IMR-90 (cell line): Measurements from ENCODE around the gene SPINT2. TPM values are rescaled to one million over a fixed set of nuclear protein-coding genes. Genes with fewer than 3 reads are reported as not detected.
A peak's percentile ranks its signal among the peaks of the same experiment; 100 is the strongest.

ENCODE experiments used
- ATAC-seq: fragments of 200-7000 bp; cut with Tn5 transposase; 2 replicates; pipeline ENCODE4 v1.9.1; 2020; ENCODE audit warnings: low read depth, mild to moderate bottlenecking, moderate library complexity
- BruUV-seq: library from RNA; stranded (reverse); fragments of 400-500 nt; replicated peaks from 2 replicates; lab custom pipeline; 2021; lab: Mats Ljungman, UMichigan
- CTCF ChIA-PET: fragments of 300-600 bp; formaldehyde crosslinking; extraction: SDS; loops from one replicate; lab custom pipeline; 2021; ENCODE audit warnings: antibody characterized with exemption; lab: Yijun Ruan, JAX
- POLR2A ChIA-PET: fragments of 300-600 bp; sonication (Branson Sonifier 250); formaldehyde crosslinking; loops from one replicate; lab custom pipeline; 2022; ENCODE audit warnings: antibody characterized with exemption; ENCODE audit not compliant: unreplicated experiment; lab: Charles Lee
- DNase-seq: peaks from one replicate; pipeline ENCODE4 v3.0.0; 2013
- H2AFZ ChIP-seq: replicated peaks from 2 replicates; pipeline ENCODE3; 2013; ENCODE audit warnings: low read length, mild to moderate bottlenecking; ENCODE audit not compliant: poor library complexity
- H2AK5ac ChIP-seq: 2 replicates; pipeline ENCODE4 v1.6.1; 2013; ENCODE audit warnings: low read depth, low read length, inconsistent platforms
- H2AK9ac ChIP-seq: replicated peaks from 2 replicates; pipeline ENCODE3; 2013; ENCODE audit warnings: mild to moderate bottlenecking, low read depth, low read length, moderate library complexity; ENCODE audit not compliant: poor library complexity
- H2BK120ac ChIP-seq: 2 replicates; pipeline ENCODE4 v1.6.1; 2013; ENCODE audit warnings: low read depth, low read length, inconsistent platforms
- H2BK15ac ChIP-seq: 3 replicates; pipeline ENCODE4 v1.6.1; 2013; ENCODE audit warnings: low read depth, low read length, inconsistent platforms
- H2BK20ac ChIP-seq: 2 replicates; pipeline ENCODE4 v1.6.1; 2013; ENCODE audit warnings: low read depth, mild to moderate bottlenecking, inconsistent platforms, low read length, moderate library complexity
- H2BK5ac ChIP-seq: 2 replicates; pipeline ENCODE4 v1.6.1; 2013; ENCODE audit warnings: mild to moderate bottlenecking, low read depth, low read length, inconsistent platforms; ENCODE audit not compliant: poor library complexity, severe bottlenecking
- H3K14ac ChIP-seq: replicated peaks from 2 replicates; pipeline ENCODE4 v1.6.1; 2013; ENCODE audit warnings: low read depth, low read length, inconsistent platforms
- H3K18ac ChIP-seq: 2 replicates; pipeline ENCODE4 v1.6.1; 2013; ENCODE audit warnings: low read depth, low read length, control low read depth
- H3K23ac ChIP-seq: 2 replicates; pipeline ENCODE4 v1.6.1; 2013; ENCODE audit warnings: low read depth, low read length, inconsistent platforms
- H3K27ac ChIP-seq: 2 replicates; pipeline ENCODE4 v1.5.1; 2013; ENCODE audit warnings: mild to moderate bottlenecking, control low read depth, low read length; ENCODE audit not compliant: insufficient read depth
- H3K27me3 ChIP-seq: 2 replicates; pipeline ENCODE4 v1.6.1; 2013; ENCODE audit warnings: low read length; ENCODE audit not compliant: control insufficient read depth, insufficient read depth
- H3K36me3 ChIP-seq: 2 replicates; pipeline ENCODE4 v1.6.1; 2013; ENCODE audit warnings: low read length, mixed read lengths; ENCODE audit not compliant: control insufficient read depth, insufficient read depth
- H3K4ac ChIP-seq: 2 replicates; pipeline ENCODE4 v1.6.1; 2013; ENCODE audit warnings: low read depth, low read length, inconsistent platforms
- H3K4me1 ChIP-seq: 2 replicates; pipeline ENCODE4 v1.6.1; 2013; ENCODE audit warnings: low read length, mixed read lengths; ENCODE audit not compliant: control insufficient read depth, insufficient read depth
- H3K4me2 ChIP-seq: 2 replicates; pipeline ENCODE4 v1.6.1; 2013; ENCODE audit warnings: low read depth, mild to moderate bottlenecking, control low read depth, low read length, moderate library complexity
- H3K4me3 ChIP-seq: 2 replicates; pipeline ENCODE4 v1.5.1; 2013; ENCODE audit warnings: low read depth, mild to moderate bottlenecking, control low read depth, low read length, moderate library complexity; ENCODE audit not compliant: insufficient read depth
- H3K56ac ChIP-seq: 2 replicates; pipeline ENCODE4 v1.6.1; 2013; ENCODE audit warnings: low read length, inconsistent platforms; ENCODE audit not compliant: insufficient read depth; ENCODE audit errors: extremely low read depth
- H3K79me1 ChIP-seq, 2 experiments: 2 replicates each; pipeline ENCODE4 v1.6.1; 2013; ENCODE audit warnings: low read length in 2 of 2, inconsistent platforms in 1 of 2, low read depth in 1 of 2
- H3K9ac ChIP-seq: 2 replicates; pipeline ENCODE4 v1.6.1; 2013; ENCODE audit warnings: low read depth, low read length, control low read depth
- H3K9me1 ChIP-seq: 2 replicates; pipeline ENCODE4 v1.6.1; 2013; ENCODE audit warnings: low read length, inconsistent platforms; ENCODE audit not compliant: insufficient read depth
- H3K9me3 ChIP-seq: 2 replicates; pipeline ENCODE4 v1.6.1; 2013; ENCODE audit warnings: low read length; ENCODE audit not compliant: control insufficient read depth, insufficient read depth
- H4K20me1 ChIP-seq: 2 replicates; pipeline ENCODE4 v1.6.1; 2013; ENCODE audit warnings: low read length, inconsistent platforms; ENCODE audit not compliant: insufficient read depth
- H4K5ac ChIP-seq: 2 replicates; pipeline ENCODE4 v1.6.1; 2013; ENCODE audit warnings: mild to moderate bottlenecking, low read depth, low read length, control low read depth
- H4K8ac ChIP-seq, 2 experiments: 2 replicates each; pipeline ENCODE4 v1.6.1; 2013; ENCODE audit warnings: low read depth in 2 of 2, low read length in 2 of 2, control low read depth in 1 of 2, inconsistent platforms in 1 of 2
- H4K91ac ChIP-seq: 2 replicates; pipeline ENCODE4 v1.6.1; 2013; ENCODE audit warnings: low read depth, low read length, inconsistent platforms; ENCODE audit not compliant: insufficient read depth
- BHLHE40 ChIP-seq: fragments of 150-350 bp; IDR thresholded peaks from 2 replicates; pipeline ENCODE4 v1.6.1; 2016; ENCODE audit warnings: mild to moderate bottlenecking, low read depth, low read length
- CEBPB ChIP-seq: IDR thresholded peaks from 2 replicates; pipeline ENCODE4 v1.6.1; 2012; ENCODE audit warnings: low read depth, low read length, improper control_type of control experiment
- CHD1 ChIP-seq: IDR thresholded peaks from 2 replicates; pipeline ENCODE4 v1.6.1; 2012; ENCODE audit warnings: low read depth, low read length, improper control_type of control experiment
- CTCF ChIP-seq: conservative IDR thresholded peaks from 2 replicates; pipeline ENCODE4 v1.5.1; 2012; ENCODE audit warnings: mild to moderate bottlenecking, low read depth, low read length, improper control_type of control experiment
- ELK1 ChIP-seq: fragments of 150-350 bp; IDR thresholded peaks from 2 replicates; pipeline ENCODE4 v1.6.1; 2016; ENCODE audit warnings: low read depth, mild to moderate bottlenecking, low read length, moderate library complexity, borderline replicate concordance
- FOS ChIP-seq: fragments of 150-350 bp; IDR thresholded peaks from 2 replicates; pipeline ENCODE4 v1.6.1; 2016; ENCODE audit warnings: low read depth, low read length
- MAFK ChIP-seq: IDR thresholded peaks from 2 replicates; pipeline ENCODE4 v1.6.1; 2012; ENCODE audit warnings: low read depth, low read length, improper control_type of control experiment
- MAZ ChIP-seq: IDR thresholded peaks from 2 replicates; pipeline ENCODE4 v1.6.1; 2012; ENCODE audit warnings: low read depth, mild to moderate bottlenecking, low read length, improper control_type of control experiment, moderate library complexity, borderline replicate concordance
- MXI1 ChIP-seq: IDR thresholded peaks from 2 replicates; pipeline ENCODE4 v1.6.1; 2012; ENCODE audit warnings: low read depth, mild to moderate bottlenecking, low read length, moderate library complexity, borderline replicate concordance
- NFE2L2 ChIP-seq: fragments of 150-350 bp; IDR thresholded peaks from 2 replicates; pipeline ENCODE4 v1.6.1; 2016; ENCODE audit warnings: low read depth, mild to moderate bottlenecking, low read length
- POLR2A ChIP-seq: IDR thresholded peaks from 2 replicates; pipeline ENCODE4 v1.6.1; 2012; ENCODE audit warnings: mild to moderate bottlenecking, low read depth, low read length
- RAD21 ChIP-seq: IDR thresholded peaks from 2 replicates; pipeline ENCODE4 v1.6.1; 2012; ENCODE audit warnings: low read length, improper control_type of control experiment
- RCOR1 ChIP-seq: IDR thresholded peaks from 2 replicates; pipeline ENCODE4 v1.6.1; 2012; ENCODE audit warnings: mild to moderate bottlenecking, low read length, improper control_type of control experiment; ENCODE audit not compliant: insufficient replicate concordance
- RFX5 ChIP-seq: IDR thresholded peaks from 2 replicates; pipeline ENCODE4 v1.8.0; 2012; ENCODE audit warnings: low read depth, mild to moderate bottlenecking, low read length, moderate library complexity
- SMC3 ChIP-seq: fragments of 150-350 bp; IDR thresholded peaks from 2 replicates; pipeline ENCODE4 v1.6.1; 2016; ENCODE audit warnings: low read depth, mild to moderate bottlenecking, antibody characterized with exemption, low read length, moderate library complexity
- WGBS, 2 experiments: methylation state at CpG; one replicate each; pipeline versions ENCODE4 v1.1.5 to v1.1.7; 2013; ENCODE audit warnings: missing lambda C conversion rate in 2 of 2; ENCODE audit not compliant: insufficient read length in 1 of 2; ENCODE audit errors: extremely low coverage in 2 of 2; 5-methylcytosine and 5-hydroxymethylcytosine counted together
- dilution Hi-C: fragments of 300-500 bp; cut with HindIII; formaldehyde crosslinking; loops from one replicate; pipeline ENCODE4 v1.14.3; 2018; ENCODE audit warnings: low sequenced_read_pairs; ENCODE audit not compliant: unreplicated experiment
- in situ Hi-C: fragments of 300-500 bp; cut with MboI; formaldehyde crosslinking; loops from 3 replicates; pipeline ENCODE4 v1.14.3; 2019; ENCODE audit warnings: low sequenced_read_pairs, inconsistent platforms, mixed read lengths
- intact Hi-C: fragments of 100-400 bp; cut with micrococcal nuclease; formaldehyde crosslinking; loops from 2 replicates; pipeline ENCODE4 v1.10.0; 2022
- polyA plus RNA-seq, 3 experiments: library from polyadenylated mRNA; depleted of rRNA; stranded (reverse); fragments of >200 nt; gene quantifications; 2 replicates each; pipeline ENCODE4 v1.2.3, GENCODE V29; 2012; ENCODE audit warnings: low replicate concordance in 1 of 3
- total RNA-seq: library from RNA; depleted of rRNA; stranded (reverse); fragments of >200 nt; gene quantifications from 2 replicates; pipeline ENCODE4 v1.2.3, GENCODE V29; 2012
- TF ChIP-seq, protein P1 (sequence below): fragments of 150-350 bp; IDR thresholded peaks from 2 replicates; pipeline ENCODE4 v1.6.1; 2017; ENCODE audit warnings: mild to moderate bottlenecking, antibody characterized with exemption, low read length, low read depth

Gene SPINT2
- total and polyA plus RNA-seq, 2 of the 4 experiments (the other 2 are of a cell fraction) = 0.54 to 1.2 TPM

DNA sequence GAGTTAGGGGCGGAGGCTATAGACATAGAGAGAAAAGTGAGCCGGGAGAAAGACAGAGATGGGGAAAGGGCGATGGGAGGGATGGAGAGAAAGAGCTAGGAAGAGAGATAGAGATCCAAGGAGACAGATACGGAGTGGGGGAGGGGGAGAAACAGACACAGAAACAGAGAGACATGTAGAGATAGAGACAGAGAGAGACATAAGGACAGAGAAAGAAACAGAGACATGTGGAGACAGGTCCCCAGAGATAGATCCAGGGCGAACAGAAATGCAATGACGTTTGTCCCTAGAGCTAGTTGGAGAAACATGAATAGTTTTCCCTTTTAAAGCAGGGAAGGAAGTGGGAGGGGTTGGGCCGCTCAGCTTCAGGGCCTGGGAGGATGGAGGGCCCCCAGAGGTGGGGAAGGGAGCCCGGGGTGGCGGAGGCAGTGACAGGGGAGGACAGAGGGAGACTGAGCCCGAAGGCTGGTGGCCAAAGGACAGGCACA is 12.8 kb upstream of the SPINT2 start:
- 25% methylated on average over 6 of the region's 10 CpGs; no CpG with 5 or more reads in 1 of the 2 experiments for WGBS, 2 experiments
- Histone ChIP-seq H3K4ac (peak overlapping the region; percentile 88), H2AK5ac (peak overlapping the region; percentile 42), H2AK9ac (peak overlapping the region; percentile 83), H4K5ac (peak overlapping the region; percentile 95), H3K27ac (peak overlapping the region; percentile 75), H3K4me1 (peaks cover 31% of the 10 kb centered on the region), H4K20me1 (no peaks in the 10 kb centered on the region), H2BK15ac (peak overlapping the region; percentile 61), H3K79me1 (no peaks in the 10 kb centered on the region), H4K91ac (peak overlapping the region; percentile 88), H3K23ac (peak overlapping the region; percentile 88; the same call in 1 of the 2 replicates), H3K4me3 (no peak overlapping the region), H3K36me3 (no peaks in the 10 kb centered on the region), H3K14ac (peak overlapping the region; percentile 93), H3K56ac (no peak overlapping the region), H3K18ac (peak overlapping the region; percentile 87), H4K8ac (peak overlapping the region; percentile 83 to 98), H2AFZ (peak overlapping the region; percentile 89), H2BK120ac (peak overlapping the region; percentile 89), H2BK5ac (peak overlapping the region; percentile 69), H3K9me3 (no peaks in the 10 kb centered on the region), H2BK20ac (peak overlapping the region; percentile 93; the same call in 1 of the 2 replicates), H3K9me1 (peaks cover 3% of the 10 kb centered on the region; the same call in 1 of the 2 replicates), H3K27me3 (no peaks in the 10 kb centered on the region), H3K4me2 (peak overlapping the region; percentile 43), H3K9ac (peak overlapping the region; percentile 66)
- intact Hi-C loops = no loop called here
- in situ Hi-C loops = no loop called here
- DNase-seq (no peak), ATAC-seq (peak; percentile 48)
- dilution Hi-C loops = no loop called here
- CTCF ChIA-PET = interaction anchor here (0.6 to 1.5 kb wide), 4 partner anchors 17 to 83 kb away, joined by 3 to 4 read pairs (median 3); no protein-coding TSS in a partner anchor
- POLR2A ChIA-PET = interaction anchor here (0.6 to 0.9 kb wide), 2 partner anchors 58 to 122 kb away, joined by 3 read pairs; partner anchors contain the start of gene PSMD8
- TF ChIP-seq POLR2A (no peak), RCOR1 (no peak), FOS (no peak), CHD1 (no peak), NFE2L2 (no peak), MXI1 (no peak), MAFK (no peak), RAD21 (no peak), BHLHE40 (no peak), RFX5 (no peak), ELK1 (no peak), CTCF (no peak), CEBPB (no peak), MAZ (no peak), SMC3 (no peak)
- TF ChIP-seq, protein P1, sequence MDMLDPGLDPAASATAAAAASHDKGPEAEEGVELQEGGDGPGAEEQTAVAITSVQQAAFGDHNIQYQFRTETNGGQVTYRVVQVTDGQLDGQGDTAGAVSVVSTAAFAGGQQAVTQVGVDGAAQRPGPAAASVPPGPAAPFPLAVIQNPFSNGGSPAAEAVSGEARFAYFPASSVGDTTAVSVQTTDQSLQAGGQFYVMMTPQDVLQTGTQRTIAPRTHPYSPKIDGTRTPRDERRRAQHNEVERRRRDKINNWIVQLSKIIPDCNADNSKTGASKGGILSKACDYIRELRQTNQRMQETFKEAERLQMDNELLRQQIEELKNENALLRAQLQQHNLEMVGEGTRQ = no peak
- no TSS peak for BruUV-seq
